ENCODE measurements around the gene BSDC1. TPM values are rescaled to one million over a fixed set of nuclear protein-coding genes. Genes with fewer than 3 reads are reported as not detected.
A peak's percentile ranks its signal among the peaks of the same experiment; 100 is the strongest.

Gene BSDC1
- total RNA-seq, 1 donor from 2014 or later: 71.9 TPM

- Histone ChIP-seq H3K4me1 (ENCODE audit: insufficient read depth, low read length) (peaks cover 31% of the 10 kb centered on the region), H4K20me1 (ENCODE audit: insufficient read depth, low read length) (no peaks in the 10 kb centered on the region), H3K36me3 (ENCODE audit: insufficient read depth, low read length) (no peaks in the 10 kb centered on the region), H3K4me3 (ENCODE audit: insufficient read depth, low read depth, low read length) (peak overlapping the region; percentile 62), H3K27ac (ENCODE audit: low read depth, low read length) (peak overlapping the region; percentile 39), H2AFZ (ENCODE audit: low read depth, low read length) (peak overlapping the region; percentile 90), H3K9me3 (ENCODE audit: insufficient read depth, low read depth, low read length) (no peaks in the 10 kb centered on the region), H3K4me2 (ENCODE audit: low read length) (peak overlapping the region; percentile 93), H3K27me3 (ENCODE audit: insufficient read depth, low read length) (peaks cover 3% of the 10 kb centered on the region), H3K9ac (ENCODE audit: low read length) (peak overlapping the region; percentile 89), H3K79me2 (ENCODE audit: insufficient read depth, low read length) (no peaks in the 10 kb centered on the region)
- peak overlapping the region; percentile 58 for H3K27ac Mint-ChIP-seq (ENCODE audit: unreplicated experiment)
- peaks cover 11% of the 10 kb centered on the region for H3K27me3 Mint-ChIP-seq (ENCODE audit: low read depth, unreplicated experiment)
- peaks cover 10% of the 10 kb centered on the region for H3K36me3 Mint-ChIP-seq (ENCODE audit: low read depth, unreplicated experiment)
- H3K4me1 Mint-ChIP-seq (ENCODE audit: low read depth, unreplicated experiment): peaks cover 33% of the 10 kb centered on the region
- DNase-seq (ENCODE audit: low read depth): no peak
- no peak for FAIRE-seq
- peak overlapping the region; percentile 84 for H3K4me3 Mint-ChIP-seq (ENCODE audit: unreplicated experiment)
- no peaks in the 10 kb centered on the region for H3K9me3 Mint-ChIP-seq (ENCODE audit: unreplicated experiment)
- TF ChIP-seq EZH2 (IDR thresholded peaks at IDR 0.05; ENCODE audit: insufficient read depth, low read length): no peak
- TF ChIP-seq CTCF (IDR thresholded peaks at IDR 0.05; ENCODE audit: insufficient read depth, low read depth, low read length): no peak
Measured at GRCh38 chr1:32350785-32351398, 43.3 kb downstream of the BSDC1 start.

GRCh38 chr1:32349211-32349708, 45.0 kb downstream of the BSDC1 start:
- peaks cover 17% of the 10 kb centered on the region for H3K27me3 Mint-ChIP-seq (ENCODE audit: low read depth, unreplicated experiment)
- FAIRE-seq (no peak), DNase-seq (ENCODE audit: low read depth) (peak; percentile 49)
- no peaks in the 10 kb centered on the region for H3K9me3 Mint-ChIP-seq (ENCODE audit: unreplicated experiment)
- peak overlapping the region; percentile 11 for H3K4me3 Mint-ChIP-seq (ENCODE audit: unreplicated experiment)
- Histone ChIP-seq H3K27me3 (ENCODE audit: insufficient read depth, low read length) (peaks cover 3% of the 10 kb centered on the region), H3K79me2 (ENCODE audit: insufficient read depth, low read length) (no peaks in the 10 kb centered on the region), H4K20me1 (ENCODE audit: insufficient read depth, low read length) (no peaks in the 10 kb centered on the region), H3K4me3 (ENCODE audit: insufficient read depth, low read depth, low read length) (no peak overlapping the region), H2AFZ (ENCODE audit: low read depth, low read length) (no peak overlapping the region), H3K9ac (ENCODE audit: low read length) (no peak overlapping the region), H3K27ac (ENCODE audit: low read depth, low read length) (no peak overlapping the region), H3K4me2 (ENCODE audit: low read length) (peak overlapping the region; percentile 39), H3K9me3 (ENCODE audit: insufficient read depth, low read depth, low read length) (no peaks in the 10 kb centered on the region), H3K36me3 (ENCODE audit: insufficient read depth, low read length) (no peaks in the 10 kb centered on the region), H3K4me1 (ENCODE audit: insufficient read depth, low read length) (peaks cover 31% of the 10 kb centered on the region)
- no peak overlapping the region for H3K27ac Mint-ChIP-seq (ENCODE audit: unreplicated experiment)
- TF ChIP-seq EZH2 (IDR thresholded peaks at IDR 0.05; ENCODE audit: insufficient read depth, low read length) (no peak), CTCF (IDR thresholded peaks at IDR 0.05; ENCODE audit: insufficient read depth, low read depth, low read length) (no peak)
- peaks cover 33% of the 10 kb centered on the region for H3K4me1 Mint-ChIP-seq (ENCODE audit: low read depth, unreplicated experiment)
- peaks cover 7% of the 10 kb centered on the region for H3K36me3 Mint-ChIP-seq (ENCODE audit: low read depth, unreplicated experiment)

GRCh38 chr1:32346532-32347157, 47.6 kb downstream of the BSDC1 start:
- DNase-seq (ENCODE audit: low read depth) (no peak), FAIRE-seq (no peak)
- H3K27me3 ChIP-seq (ENCODE audit: insufficient read depth, low read length): peaks cover 3% of the 10 kb centered on the region
- H3K9ac ChIP-seq (ENCODE audit: low read length): no peak overlapping the region
- peaks cover 21% of the 10 kb centered on the region for H3K27me3 Mint-ChIP-seq (ENCODE audit: low read depth, unreplicated experiment)
- no peaks in the 10 kb centered on the region for H4K20me1 ChIP-seq (ENCODE audit: insufficient read depth, low read length)
- no peak overlapping the region for H3K4me3 ChIP-seq (ENCODE audit: insufficient read depth, low read depth, low read length)
- H3K9me3 ChIP-seq (ENCODE audit: insufficient read depth, low read depth, low read length): no peaks in the 10 kb centered on the region
- peaks cover 7% of the 10 kb centered on the region for H3K36me3 Mint-ChIP-seq (ENCODE audit: low read depth, unreplicated experiment)
- no peaks in the 10 kb centered on the region for H3K79me2 ChIP-seq (ENCODE audit: insufficient read depth, low read length)
- H2AFZ ChIP-seq (ENCODE audit: low read depth, low read length): no peak overlapping the region
- no peak for TF ChIP-seq CTCF (IDR thresholded peaks at IDR 0.05; ENCODE audit: insufficient read depth, low read depth, low read length)
- no peak for TF ChIP-seq EZH2 (IDR thresholded peaks at IDR 0.05; ENCODE audit: insufficient read depth, low read length)
- H3K4me3 Mint-ChIP-seq (ENCODE audit: unreplicated experiment): no peak overlapping the region
- H3K9me3 Mint-ChIP-seq (ENCODE audit: unreplicated experiment): no peaks in the 10 kb centered on the region
- peaks cover 15% of the 10 kb centered on the region for H3K4me1 Mint-ChIP-seq (ENCODE audit: low read depth, unreplicated experiment)
- H3K36me3 ChIP-seq (ENCODE audit: insufficient read depth, low read length): no peaks in the 10 kb centered on the region
- no peak overlapping the region for H3K27ac ChIP-seq (ENCODE audit: low read depth, low read length)
- H3K4me1 ChIP-seq (ENCODE audit: insufficient read depth, low read length): peaks cover 8% of the 10 kb centered on the region
- H3K27ac Mint-ChIP-seq (ENCODE audit: unreplicated experiment): no peak overlapping the region
- no peak overlapping the region for H3K4me2 ChIP-seq (ENCODE audit: low read length)
